ENCODE measurements around the gene NLN. TPM values are rescaled to one million over a fixed set of nuclear protein-coding genes. Genes with fewer than 3 reads are reported as not detected.
"Not testable (repeated sequence)": the region's sequence is repeated elsewhere in the genome, so short reads cannot be mapped to it uniquely, and the experiment has no call there.

The NLN gene
- total RNA-seq, 1 donor from 2014 or later = 94.0 TPM

GRCh38 chr5:65769539-65769938 is 47.5 kb downstream of the NLN start:
- TF ChIP-seq CTCF (IDR thresholded peaks at IDR 0.05; ENCODE audit: partially characterized antibody, unreplicated experiment) = no peak
- Mint-ChIP-seq H3K36me3 (ENCODE audit: unreplicated experiment) (peaks cover 24% of the 10 kb centered on the region), H3K9me3 (ENCODE audit: unreplicated experiment) (peaks cover 3% of the 10 kb centered on the region), H3K27ac (ENCODE audit: unreplicated experiment) (no peak overlapping the region), H3K27me3 (ENCODE audit: unreplicated experiment) (peaks cover 3% of the 10 kb centered on the region), H3K4me3 (ENCODE audit: unreplicated experiment) (no peak overlapping the region), H3K4me1 (ENCODE audit: low read depth, unreplicated experiment) (no peaks in the 10 kb centered on the region)
- DNase-seq = no peak

- peaks cover 20% of the 10 kb centered on the region for H3K36me3 Mint-ChIP-seq (ENCODE audit: unreplicated experiment)
- H3K4me3 Mint-ChIP-seq (ENCODE audit: unreplicated experiment) = no peak overlapping the region
- peaks cover 5% of the 10 kb centered on the region for H3K27me3 Mint-ChIP-seq (ENCODE audit: unreplicated experiment)
- TF ChIP-seq CTCF (IDR thresholded peaks at IDR 0.05; ENCODE audit: partially characterized antibody, unreplicated experiment) = no peak
- H3K9me3 Mint-ChIP-seq (ENCODE audit: unreplicated experiment) = peaks cover 3% of the 10 kb centered on the region
- H3K27ac Mint-ChIP-seq (ENCODE audit: unreplicated experiment) = no peak overlapping the region
- H3K4me1 Mint-ChIP-seq (ENCODE audit: low read depth, unreplicated experiment) = no peaks in the 10 kb centered on the region
- no peak for DNase-seq
Measured at GRCh38 chr5:65771266-65771665, 49.3 kb downstream of the NLN start.

- not testable (repeated sequence) for H3K4me1 Mint-ChIP-seq (ENCODE audit: low read depth, unreplicated experiment); H3K4me3 Mint-ChIP-seq (ENCODE audit: unreplicated experiment); H3K36me3 Mint-ChIP-seq (ENCODE audit: unreplicated experiment); DNase-seq; H3K9me3 Mint-ChIP-seq (ENCODE audit: unreplicated experiment); H3K27me3 Mint-ChIP-seq (ENCODE audit: unreplicated experiment); H3K27ac Mint-ChIP-seq (ENCODE audit: unreplicated experiment)
Measured at GRCh38 chr5:65772963-65773362, 51.0 kb downstream of the NLN start.

GRCh38 chr5:65774346-65774745 is 52.3 kb downstream of the NLN start:
- no peaks in the 10 kb centered on the region for H3K9me3 Mint-ChIP-seq (ENCODE audit: unreplicated experiment)
- no peaks in the 10 kb centered on the region for H3K36me3 Mint-ChIP-seq (ENCODE audit: unreplicated experiment)
- no peak overlapping the region for H3K4me3 Mint-ChIP-seq (ENCODE audit: unreplicated experiment)
- no peak for DNase-seq
- no peak overlapping the region for H3K27ac Mint-ChIP-seq (ENCODE audit: unreplicated experiment)
- no peaks in the 10 kb centered on the region for H3K4me1 Mint-ChIP-seq (ENCODE audit: low read depth, unreplicated experiment)
- H3K27me3 Mint-ChIP-seq (ENCODE audit: unreplicated experiment) = peaks cover 2% of the 10 kb centered on the region
- TF ChIP-seq CTCF (IDR thresholded peaks at IDR 0.05; ENCODE audit: partially characterized antibody, unreplicated experiment) = no peak

- Mint-ChIP-seq H3K4me1 (ENCODE audit: low read depth, unreplicated experiment) (no peaks in the 10 kb centered on the region), H3K36me3 (ENCODE audit: unreplicated experiment) (no peaks in the 10 kb centered on the region), H3K4me3 (ENCODE audit: unreplicated experiment) (no peak overlapping the region), H3K9me3 (ENCODE audit: unreplicated experiment) (no peaks in the 10 kb centered on the region), H3K27me3 (ENCODE audit: unreplicated experiment) (peaks cover 2% of the 10 kb centered on the region), H3K27ac (ENCODE audit: unreplicated experiment) (no peak overlapping the region)
- no peak for TF ChIP-seq CTCF (IDR thresholded peaks at IDR 0.05; ENCODE audit: partially characterized antibody, unreplicated experiment)
- no peak for DNase-seq
Measured at GRCh38 chr5:65775476-65775875, 53.5 kb downstream of the NLN start.

Measured in glutamatergic neuron (in vitro differentiated cells).